ENCODE measurements around the gene CROT. TPM values are rescaled to one million over a fixed set of nuclear protein-coding genes. Genes with fewer than 3 reads are reported as not detected.

CROT gene
- total RNA-seq, 2 donors from 2014 or later = 13.6 to 22.6 TPM

DNA sequence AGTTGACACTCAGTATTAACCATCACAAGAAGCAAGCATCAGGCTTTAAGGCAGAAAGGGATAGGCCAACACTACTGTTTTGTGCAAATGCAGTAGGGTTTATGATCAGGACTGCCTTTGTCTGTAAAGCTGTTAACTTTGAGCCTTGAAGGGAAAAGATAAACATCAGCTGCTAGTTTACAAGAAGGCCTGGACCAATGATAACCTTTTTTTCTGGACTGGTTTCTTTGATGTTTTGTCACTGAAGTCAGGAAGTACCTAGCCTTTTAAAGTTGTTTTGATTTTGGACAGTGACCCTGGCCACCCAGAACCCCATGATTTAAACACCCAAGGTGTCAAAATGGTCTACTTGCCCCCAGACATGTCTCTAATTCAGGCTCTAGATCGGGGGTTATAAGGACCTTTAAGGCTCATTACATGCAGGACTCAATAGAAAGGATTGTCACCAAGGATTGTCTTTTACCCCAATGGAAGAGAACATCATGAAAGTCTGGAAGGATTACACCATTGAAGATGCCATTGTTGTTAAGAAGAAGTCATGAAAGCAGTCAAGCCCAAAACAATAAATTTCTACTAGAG lies 50.1 kb downstream of the CROT start:
- H3K9me3 ChIP-seq = no peaks in the 10 kb centered on the region
- intact Hi-C loops (cut with DNase I) = no loop called here

DNA sequence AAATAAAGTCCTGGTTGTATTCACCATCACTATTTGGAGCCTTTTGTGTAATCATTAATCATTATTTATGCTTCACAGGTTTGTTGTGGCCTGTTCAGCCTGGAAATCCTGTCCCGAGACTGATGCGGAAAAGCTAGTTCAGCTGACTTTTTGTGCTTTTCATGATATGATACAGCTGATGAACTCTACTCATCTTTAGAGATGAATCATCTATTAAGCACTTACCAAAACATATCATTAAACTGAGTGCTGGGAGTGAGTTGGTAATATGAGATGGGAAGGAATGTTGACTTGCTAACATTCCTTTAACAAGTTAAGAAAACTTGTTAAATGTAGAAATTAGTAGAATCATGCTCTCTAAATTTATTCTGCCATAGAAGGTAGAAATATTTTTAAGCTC lies 53.0 kb downstream of the CROT start:
- no peaks in the 10 kb centered on the region for H3K9me3 ChIP-seq
- intact Hi-C loops (cut with DNase I) = no loop called here
- H3K4me3 ChIP-seq = no peak overlapping the region
- no peak overlapping the region for H3K9ac ChIP-seq (ENCODE audit: low read depth in 2 of 2, low read length in 2 of 2)
- no peaks in the 10 kb centered on the region for H3K4me1 ChIP-seq
- H3K27me3 ChIP-seq = no peaks in the 10 kb centered on the region
- H3K27ac ChIP-seq = no peak overlapping the region
- no peaks in the 10 kb centered on the region for H3K36me3 ChIP-seq
- no peak for DNase-seq
- TF ChIP-seq, protein P1, sequence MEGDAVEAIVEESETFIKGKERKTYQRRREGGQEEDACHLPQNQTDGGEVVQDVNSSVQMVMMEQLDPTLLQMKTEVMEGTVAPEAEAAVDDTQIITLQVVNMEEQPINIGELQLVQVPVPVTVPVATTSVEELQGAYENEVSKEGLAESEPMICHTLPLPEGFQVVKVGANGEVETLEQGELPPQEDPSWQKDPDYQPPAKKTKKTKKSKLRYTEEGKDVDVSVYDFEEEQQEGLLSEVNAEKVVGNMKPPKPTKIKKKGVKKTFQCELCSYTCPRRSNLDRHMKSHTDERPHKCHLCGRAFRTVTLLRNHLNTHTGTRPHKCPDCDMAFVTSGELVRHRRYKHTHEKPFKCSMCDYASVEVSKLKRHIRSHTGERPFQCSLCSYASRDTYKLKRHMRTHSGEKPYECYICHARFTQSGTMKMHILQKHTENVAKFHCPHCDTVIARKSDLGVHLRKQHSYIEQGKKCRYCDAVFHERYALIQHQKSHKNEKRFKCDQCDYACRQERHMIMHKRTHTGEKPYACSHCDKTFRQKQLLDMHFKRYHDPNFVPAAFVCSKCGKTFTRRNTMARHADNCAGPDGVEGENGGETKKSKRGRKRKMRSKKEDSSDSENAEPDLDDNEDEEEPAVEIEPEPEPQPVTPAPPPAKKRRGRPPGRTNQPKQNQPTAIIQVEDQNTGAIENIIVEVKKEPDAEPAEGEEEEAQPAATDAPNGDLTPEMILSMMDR (IDR thresholded peaks at IDR 0.05) = no peak

More for the DNA sequence above, 50.1 kb downstream of the CROT start:
- no peak overlapping the region for H3K9ac ChIP-seq (ENCODE audit: low read depth in 2 of 2, low read length in 2 of 2)
- H3K27ac ChIP-seq = no peak overlapping the region
- no peaks in the 10 kb centered on the region for H3K4me1 ChIP-seq
- DNase-seq = no peak
- H3K4me3 ChIP-seq = no peak overlapping the region
- no peaks in the 10 kb centered on the region for H3K36me3 ChIP-seq
- H3K27me3 ChIP-seq = no peaks in the 10 kb centered on the region
- TF ChIP-seq, protein P1 (IDR thresholded peaks at IDR 0.05) = no peak

DNA sequence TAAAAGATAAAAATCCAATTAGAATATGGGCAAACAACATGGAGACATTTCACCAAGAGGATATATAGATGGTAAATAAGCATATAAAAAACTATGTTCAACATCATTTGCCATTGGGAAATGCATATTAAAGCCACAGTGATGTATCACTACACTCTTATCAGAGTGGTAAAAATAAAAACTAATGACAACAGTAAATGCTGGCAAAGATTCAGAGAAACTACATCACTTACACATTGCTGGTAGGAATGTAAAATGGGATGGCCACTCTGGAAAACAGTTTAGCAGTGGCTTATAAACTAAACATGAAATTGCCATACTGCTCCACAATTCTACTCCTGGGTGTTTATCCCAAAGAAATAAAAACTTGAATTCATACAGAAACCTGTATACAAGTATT lies 59.2 kb downstream of the CROT start:
- intact Hi-C loops (cut with DNase I) = no loop called here
- Histone ChIP-seq H3K4me3 (no peak overlapping the region), H3K4me1 (no peaks in the 10 kb centered on the region), H3K9ac (ENCODE audit: low read depth in 2 of 2, low read length in 2 of 2) (no peak overlapping the region), H3K27ac (no peak overlapping the region), H3K27me3 (no peaks in the 10 kb centered on the region), H3K36me3 (no peaks in the 10 kb centered on the region), H3K9me3 (no peaks in the 10 kb centered on the region)
- TF ChIP-seq, protein P1 (IDR thresholded peaks at IDR 0.05) = no peak
- no peak for DNase-seq

DNA sequence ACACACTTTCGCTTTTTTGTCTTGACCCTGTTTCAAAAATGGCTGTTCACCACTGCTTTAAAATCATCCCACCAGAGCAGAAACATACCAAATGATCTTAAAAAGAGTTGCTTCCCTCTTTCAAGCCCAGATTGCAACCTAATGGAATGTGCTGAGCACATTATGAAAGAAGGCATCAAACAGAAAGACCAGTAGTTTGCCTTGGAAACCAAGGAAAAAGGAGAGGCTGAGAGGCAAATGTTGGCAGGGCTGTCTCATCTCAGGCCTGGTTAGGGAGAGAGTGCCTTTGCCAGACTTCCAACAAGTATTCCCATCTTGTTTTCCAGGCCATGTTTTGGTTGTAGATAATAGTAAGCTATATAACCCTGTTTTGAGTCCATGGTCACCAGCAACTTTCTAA lies 65.7 kb downstream of the CROT start:
- H3K4me3 ChIP-seq = no peak overlapping the region
- no peaks in the 10 kb centered on the region for H3K36me3 ChIP-seq
- TF ChIP-seq, protein P1 (IDR thresholded peaks at IDR 0.05) = no peak
- H3K4me1 ChIP-seq = no peaks in the 10 kb centered on the region
- intact Hi-C loops (cut with DNase I) = no loop called here
- no peaks in the 10 kb centered on the region for H3K9me3 ChIP-seq
- H3K27me3 ChIP-seq = no peaks in the 10 kb centered on the region
- H3K9ac ChIP-seq (ENCODE audit: low read depth in 2 of 2, low read length in 2 of 2) = no peak overlapping the region
- no peak for DNase-seq
- H3K27ac ChIP-seq = no peak overlapping the region

DNA sequence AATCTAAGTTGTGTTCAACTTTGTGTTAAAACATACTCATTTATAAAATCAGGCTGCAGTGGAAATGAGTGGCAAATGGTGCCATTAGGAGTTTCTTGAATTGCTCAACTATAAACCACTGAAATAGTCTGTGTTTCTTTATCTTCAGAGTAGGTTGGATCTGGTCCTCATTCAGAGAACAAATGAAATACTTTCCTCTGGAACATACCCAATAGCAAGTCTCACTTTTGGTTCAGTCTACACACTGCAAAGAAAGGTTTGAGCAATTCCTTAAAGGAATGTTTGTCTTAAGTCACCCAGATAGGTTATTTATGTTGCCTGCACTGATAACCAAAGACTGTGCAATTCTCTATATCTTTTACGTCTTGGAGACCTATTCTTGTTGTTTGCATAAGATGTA lies 67.6 kb downstream of the CROT start:
- Histone ChIP-seq H3K4me3 (no peak overlapping the region), H3K9me3 (no peaks in the 10 kb centered on the region), H3K27me3 (no peaks in the 10 kb centered on the region), H3K9ac (ENCODE audit: low read depth in 2 of 2, low read length in 2 of 2) (no peak overlapping the region), H3K36me3 (no peaks in the 10 kb centered on the region), H3K27ac (no peak overlapping the region), H3K4me1 (no peaks in the 10 kb centered on the region)
- DNase-seq = no peak
- TF ChIP-seq, protein P1 (IDR thresholded peaks at IDR 0.05) = no peak
- intact Hi-C loops (cut with DNase I) = no loop called here
